BE2C (cell line): ENCODE results near the gene GUCD1.

ENCODE experiments used
- DNase-seq: peaks from one replicate; pipeline ENCODE4 v3.0.0-alpha.2; 2020
- H3K27me3 ChIP-seq: fragments of 250-450 bp; sonication (Bioruptor Pico); 2 replicates; pipeline ENCODE4 v1.5.1; 2020; ENCODE audit warnings: mild to moderate bottlenecking
- H3K36me3 ChIP-seq: fragments of 250-450 bp; sonication (Bioruptor Pico); 2 replicates; pipeline ENCODE4 v1.5.1; 2020; ENCODE audit warnings: mild to moderate bottlenecking
- H3K4me1 ChIP-seq: fragments of 250-450 bp; sonication (Bioruptor Pico); 2 replicates; pipeline ENCODE4 v1.5.1; 2020
- H3K4me3 ChIP-seq: 2 replicates; pipeline ENCODE4 v1.5.1; 2011; ENCODE audit warnings: low read depth, low read length
- H3K9me3 ChIP-seq: fragments of 250-450 bp; sonication (Bioruptor Pico); 2 replicates; pipeline ENCODE4 v1.5.1; 2020
- CTCF ChIP-seq: IDR thresholded peaks from 2 replicates; pipeline ENCODE4 v1.5.1; 2012; ENCODE audit warnings: mild to moderate bottlenecking, low read depth, low read length

GUCD1 gene

GRCh38 chr22:24579258-24579601 lies 24.3 kb upstream of the GUCD1 start:
- Histone ChIP-seq H3K4me3 (no peak overlapping the region), H3K4me1 (peaks cover 8% of the 10 kb centered on the region), H3K9me3 (no peaks in the 10 kb centered on the region), H3K36me3 (peaks cover 13% of the 10 kb centered on the region), H3K27me3 (peaks cover 2% of the 10 kb centered on the region; the same call in 1 of the 2 replicates)
- no peak for TF ChIP-seq CTCF
- DNase-seq, result no peak

GRCh38 chr22:24578355-24579257 lies 23.7 kb upstream of the GUCD1 start:
- Histone ChIP-seq H3K4me3 (no peak overlapping the region), H3K27me3 (peaks cover 4% of the 10 kb centered on the region; the same call in 1 of the 2 replicates), H3K9me3 (no peaks in the 10 kb centered on the region), H3K4me1 (peaks cover 7% of the 10 kb centered on the region), H3K36me3 (peaks cover 20% of the 10 kb centered on the region)
- DNase-seq, result no peak
- TF ChIP-seq CTCF, result no peak

- Histone ChIP-seq H3K4me3 (no peak overlapping the region), H3K27me3 (peaks cover 4% of the 10 kb centered on the region; the same call in 1 of the 2 replicates), H3K4me1 (no peaks in the 10 kb centered on the region; the same call in 1 of the 2 replicates), H3K36me3 (peaks cover 38% of the 10 kb centered on the region), H3K9me3 (no peaks in the 10 kb centered on the region)
- DNase-seq, result no peak
- TF ChIP-seq CTCF, result no peak
Measured at GRCh38 chr22:24576778-24577177, 21.8 kb upstream of the GUCD1 start.

- TF ChIP-seq CTCF, result no peak
- peaks cover 84% of the 10 kb centered on the region for H3K36me3 ChIP-seq
Measured at GRCh38 chr22:24571266-24571665, 16.3 kb upstream of the GUCD1 start.

GRCh38 chr22:24567668-24568067 lies 12.7 kb upstream of the GUCD1 start:
- Histone ChIP-seq H3K9me3 (no peaks in the 10 kb centered on the region), H3K27me3 (no peaks in the 10 kb centered on the region), H3K4me3 (no peak overlapping the region), H3K36me3 (peaks cover 89% of the 10 kb centered on the region), H3K4me1 (no peaks in the 10 kb centered on the region)
- TF ChIP-seq CTCF, result no peak
- DNase-seq, result no peak

More at GRCh38 chr22:24571266-24571665, 16.3 kb upstream of the GUCD1 start:
- peaks cover 4% of the 10 kb centered on the region; the same call in 1 of the 2 replicates for H3K27me3 ChIP-seq
- DNase-seq, result no peak
- no peaks in the 10 kb centered on the region for H3K4me1 ChIP-seq
- no peak overlapping the region for H3K4me3 ChIP-seq
- no peaks in the 10 kb centered on the region for H3K9me3 ChIP-seq

GRCh38 chr22:24566899-24567511 lies 12.1 kb upstream of the GUCD1 start:
- no peak for TF ChIP-seq CTCF

More at GRCh38 chr22:24566899-24567511, 12.1 kb upstream of the GUCD1 start:
- Histone ChIP-seq H3K4me3 (no peak overlapping the region), H3K27me3 (no peaks in the 10 kb centered on the region), H3K9me3 (no peaks in the 10 kb centered on the region), H3K4me1 (no peaks in the 10 kb centered on the region), H3K36me3 (peaks cover 89% of the 10 kb centered on the region)
- DNase-seq, result no peak
